ENCODE data around the gene AFF2. TPM values are rescaled to one million over a fixed set of nuclear protein-coding genes. Genes with fewer than 3 reads are reported as not detected.

Gene AFF2
- total and polyA plus RNA-seq, 2 donors from 2014 or later = 0.09 to 5.7 TPM

GRCh38 chrX:148495176-148495575, 5.2 kb upstream of the AFF2 start:
- H3K27ac ChIP-seq (ENCODE audit: low read depth in 2 of 2, low read length in 2 of 2) = no peak overlapping the region
- H3K27me3 ChIP-seq (ENCODE audit: control insufficient read depth, insufficient read depth, low read length) = no peaks in the 10 kb centered on the region
- no peak for DNase-seq
- no peak overlapping the region for H3K9ac ChIP-seq (ENCODE audit: low read length in 3 of 3)
- intact Hi-C loops (cut with DNase I) = no loop called here
- H3K9me3 ChIP-seq (ENCODE audit: control insufficient read depth in 2 of 3, insufficient read depth in 1 of 3, low read length in 3 of 3) = no peaks in the 10 kb centered on the region
- no peaks in the 10 kb centered on the region for H3K4me1 ChIP-seq (ENCODE audit: control insufficient read depth in 2 of 3, insufficient read depth in 2 of 3, low read depth in 1 of 3, low read length in 3 of 3)
- TF ChIP-seq CTCF (IDR thresholded peaks at IDR 0.05; ENCODE audit: borderline replicate concordance, extremely low read depth, insufficient read depth) = no peak
- H3K4me3 ChIP-seq (ENCODE audit: low read length in 3 of 3) = no peak overlapping the region
- FAIRE-seq = no peak
- H3K36me3 ChIP-seq (ENCODE audit: control insufficient read depth in 2 of 3, insufficient read depth in 3 of 3, low read length in 3 of 3) = no peaks in the 10 kb centered on the region

DNA sequence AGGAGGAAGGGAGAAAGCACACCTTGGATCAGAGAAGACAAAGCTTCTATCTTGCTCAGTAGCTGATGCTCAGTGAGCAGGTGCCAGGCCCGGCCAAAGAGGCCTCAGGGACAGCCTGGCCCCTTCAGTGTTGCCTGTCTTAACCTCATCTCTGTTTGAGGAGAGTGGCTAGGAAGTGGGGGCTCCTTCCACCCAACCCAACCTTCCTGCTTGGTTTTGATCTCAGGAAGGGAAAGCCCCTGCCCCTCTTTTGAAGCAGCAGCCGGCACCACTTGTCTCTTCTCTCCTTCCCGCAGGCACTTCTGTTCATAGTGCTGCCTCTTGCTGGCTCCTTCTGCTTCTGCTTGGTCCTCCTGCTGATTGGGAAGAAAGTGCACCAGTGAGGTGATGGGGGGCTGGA, 2.4 kb upstream of the AFF2 start:
- DNase-seq (no peak), FAIRE-seq (no peak)
- H3K27ac ChIP-seq (ENCODE audit: low read depth in 2 of 2, low read length in 2 of 2) = no peak overlapping the region

GRCh38 chrX:148499638-148500422, 587 bp upstream of the AFF2 start:
- intact Hi-C loops (cut with DNase I) = no loop called here
- no peak for TF ChIP-seq CTCF (IDR thresholded peaks at IDR 0.05; ENCODE audit: borderline replicate concordance, extremely low read depth, insufficient read depth)
- Histone ChIP-seq H3K4me1 (ENCODE audit: control insufficient read depth in 2 of 3, insufficient read depth in 2 of 3, low read depth in 1 of 3, low read length in 3 of 3) (no peaks in the 10 kb centered on the region), H3K36me3 (ENCODE audit: control insufficient read depth in 2 of 3, insufficient read depth in 3 of 3, low read length in 3 of 3) (no peaks in the 10 kb centered on the region), H3K9ac (ENCODE audit: low read length in 3 of 3) (no peak overlapping the region), H3K27ac (ENCODE audit: low read depth in 2 of 2, low read length in 2 of 2) (no peak overlapping the region), H3K27me3 (ENCODE audit: control insufficient read depth, insufficient read depth, low read length) (peaks cover 5% of the 10 kb centered on the region), H3K4me3 (ENCODE audit: low read length in 3 of 3) (no peak overlapping the region), H3K9me3 (ENCODE audit: control insufficient read depth in 2 of 3, insufficient read depth in 1 of 3, low read length in 3 of 3) (no peaks in the 10 kb centered on the region)
- DNase-seq (peak in 2 of 5 donors; percentile 36 to 50), FAIRE-seq (no peak)

More for the DNA sequence above, 2.4 kb upstream of the AFF2 start:
- Histone ChIP-seq H3K27me3 (ENCODE audit: control insufficient read depth, insufficient read depth, low read length) (peaks cover 5% of the 10 kb centered on the region), H3K4me3 (ENCODE audit: low read length in 3 of 3) (no peak overlapping the region), H3K9ac (ENCODE audit: low read length in 3 of 3) (no peak overlapping the region), H3K9me3 (ENCODE audit: control insufficient read depth in 2 of 3, insufficient read depth in 1 of 3, low read length in 3 of 3) (no peaks in the 10 kb centered on the region), H3K4me1 (ENCODE audit: control insufficient read depth in 2 of 3, insufficient read depth in 2 of 3, low read depth in 1 of 3, low read length in 3 of 3) (no peaks in the 10 kb centered on the region), H3K36me3 (ENCODE audit: control insufficient read depth in 2 of 3, insufficient read depth in 3 of 3, low read length in 3 of 3) (no peaks in the 10 kb centered on the region)
- TF ChIP-seq CTCF (IDR thresholded peaks at IDR 0.05; ENCODE audit: borderline replicate concordance, extremely low read depth, insufficient read depth) = no peak
- intact Hi-C loops (cut with DNase I) = no loop called here
